Thyroid gland (tissue), 4 donors: ENCODE results near the gene CRABP2. TPM values are rescaled to one million over a fixed set of nuclear protein-coding genes. Genes with fewer than 3 reads are reported as not detected.

Source experiments
- DNase-seq, 2 donors: peaks; one replicate each; pipeline ENCODE4 v3.0.0-alpha.2; 2019
- H3K27ac ChIP-seq, 3 donors: fragments of 200-600 bp; sonication (generic); 1 replicate in 2 of 3; 2 replicates in 1 of 3; pipeline ENCODE4 v1.5.1; 2016 to 2019; ENCODE audit warnings: mild to moderate bottlenecking in 1 of 3, moderate library complexity in 1 of 3
- H3K27me3 ChIP-seq: fragments of 200-600 bp; sonication (generic); one replicate; pipeline ENCODE4 v1.5.1; 2019
- H3K36me3 ChIP-seq, 2 donors: fragments of 200-600 bp; sonication (generic); one replicate each; pipeline ENCODE4 v1.5.1; 2016 to 2019
- H3K4me1 ChIP-seq, 2 donors: fragments of 200-600 bp; sonication (generic); one replicate each; pipeline ENCODE4 v1.5.1; 2017 to 2019
- H3K4me3 ChIP-seq, 3 donors: fragments of 200-600 bp; sonication (generic); replicated peaks in 1 of 3; 1 replicate in 2 of 3; 2 replicates in 1 of 3; pipeline ENCODE4 v1.5.1; 2016; ENCODE audit warnings: mild to moderate bottlenecking in 1 of 3
- H3K9me3 ChIP-seq: fragments of 200-600 bp; sonication (generic); one replicate; pipeline ENCODE4 v1.5.1; 2017
- POLR2A ChIP-seq, 2 donors: fragments of 450-650 bp; IDR thresholded peaks; one replicate each; pipeline ENCODE4 v1.6.1; 2017; ENCODE audit warnings: antibody characterized with exemption in 2 of 2, mild to moderate bottlenecking in 2 of 2, moderate library complexity in 1 of 2
- WGBS, 2 donors: methylation state at CpG; one replicate each; pipeline ENCODE4 v1.1.5; 2017; 5-methylcytosine and 5-hydroxymethylcytosine counted together
- intact Hi-C: fragments of 100-400 bp; cut with DNase I; formaldehyde crosslinking; loops from one replicate; pipeline ENCODE4 v1.15.1; 2023
- total RNA-seq, 4 donors: library from RNA; depleted of rRNA; stranded (reverse); fragments of >200 nt; gene quantifications; one replicate each; pipeline ENCODE4 v1.2.3, GENCODE V29; 2016
- TF ChIP-seq, protein P1 (sequence below), 6 experiments: fragments of 200-600 bp in 3 of 6; fragments of 450-650 bp in 3 of 6; sonication (generic) in 3 of 6; IDR thresholded peaks; one replicate each; pipeline ENCODE4 v1.5.1; 2016 to 2019; ENCODE audit warnings: antibody characterized with exemption in 6 of 6, mild to moderate bottlenecking in 2 of 6, inconsistent platforms in 1 of 6, moderate library complexity in 1 of 6

The CRABP2 gene
- total RNA-seq, 4 donors from 2014 or later, result 3.0 to 15.3 (median 4.5) TPM; not detected in 1

DNA sequence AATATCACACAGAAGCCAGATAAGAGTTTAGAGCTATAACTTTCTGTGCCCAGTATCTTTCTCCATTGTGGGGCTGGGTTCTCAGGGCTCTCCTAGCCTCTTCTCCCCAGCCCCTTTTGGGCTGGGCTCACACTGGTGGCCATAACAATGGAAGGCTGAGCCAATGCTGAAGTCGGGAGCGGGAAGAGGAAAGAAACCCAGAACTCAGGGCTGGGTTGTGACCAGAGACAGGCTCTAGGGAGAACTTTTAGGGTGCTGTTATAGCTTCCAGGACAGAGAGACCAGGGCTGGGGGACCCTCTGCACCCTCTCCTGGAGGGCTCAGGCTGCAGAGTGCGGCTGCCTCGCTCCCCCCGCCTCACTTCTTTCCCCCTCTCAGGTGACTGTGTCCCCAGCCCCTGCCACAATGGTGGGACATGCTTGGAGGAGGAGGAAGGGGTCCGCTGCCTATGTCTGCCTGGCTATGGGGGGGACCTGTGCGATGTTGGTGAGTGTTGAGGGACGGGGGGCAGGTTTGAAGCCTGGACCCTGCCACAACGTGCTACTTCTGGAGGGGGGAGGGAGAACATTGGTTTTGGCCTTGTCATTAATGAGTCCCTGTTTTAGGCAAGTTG, 49.4 kb downstream of the CRABP2 start:
- no peaks in the 10 kb centered on the region for H3K36me3 ChIP-seq
- H3K9me3 ChIP-seq, result no peaks in the 10 kb centered on the region
- H3K27me3 ChIP-seq, result no peaks in the 10 kb centered on the region
- 53 to 59% methylated on average over 9 of the region's 9 CpGs for WGBS, 2 donors
- H3K4me3 ChIP-seq, result no peak overlapping the region
- H3K4me1 ChIP-seq, result peaks cover 15 to 34% of the 10 kb centered on the region in 2 donors
- intact Hi-C loops, result loop anchor here (5.0 kb wide), 1 partner anchor 74 kb away; no protein-coding TSS in a partner anchor
- no peak for TF ChIP-seq POLR2A (IDR thresholded peaks at IDR 0.05)
- TF ChIP-seq, protein P1, sequence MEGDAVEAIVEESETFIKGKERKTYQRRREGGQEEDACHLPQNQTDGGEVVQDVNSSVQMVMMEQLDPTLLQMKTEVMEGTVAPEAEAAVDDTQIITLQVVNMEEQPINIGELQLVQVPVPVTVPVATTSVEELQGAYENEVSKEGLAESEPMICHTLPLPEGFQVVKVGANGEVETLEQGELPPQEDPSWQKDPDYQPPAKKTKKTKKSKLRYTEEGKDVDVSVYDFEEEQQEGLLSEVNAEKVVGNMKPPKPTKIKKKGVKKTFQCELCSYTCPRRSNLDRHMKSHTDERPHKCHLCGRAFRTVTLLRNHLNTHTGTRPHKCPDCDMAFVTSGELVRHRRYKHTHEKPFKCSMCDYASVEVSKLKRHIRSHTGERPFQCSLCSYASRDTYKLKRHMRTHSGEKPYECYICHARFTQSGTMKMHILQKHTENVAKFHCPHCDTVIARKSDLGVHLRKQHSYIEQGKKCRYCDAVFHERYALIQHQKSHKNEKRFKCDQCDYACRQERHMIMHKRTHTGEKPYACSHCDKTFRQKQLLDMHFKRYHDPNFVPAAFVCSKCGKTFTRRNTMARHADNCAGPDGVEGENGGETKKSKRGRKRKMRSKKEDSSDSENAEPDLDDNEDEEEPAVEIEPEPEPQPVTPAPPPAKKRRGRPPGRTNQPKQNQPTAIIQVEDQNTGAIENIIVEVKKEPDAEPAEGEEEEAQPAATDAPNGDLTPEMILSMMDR (IDR thresholded peaks at IDR 0.05), result no peak
- no peak overlapping the region for H3K27ac ChIP-seq
- no peak for DNase-seq

DNA sequence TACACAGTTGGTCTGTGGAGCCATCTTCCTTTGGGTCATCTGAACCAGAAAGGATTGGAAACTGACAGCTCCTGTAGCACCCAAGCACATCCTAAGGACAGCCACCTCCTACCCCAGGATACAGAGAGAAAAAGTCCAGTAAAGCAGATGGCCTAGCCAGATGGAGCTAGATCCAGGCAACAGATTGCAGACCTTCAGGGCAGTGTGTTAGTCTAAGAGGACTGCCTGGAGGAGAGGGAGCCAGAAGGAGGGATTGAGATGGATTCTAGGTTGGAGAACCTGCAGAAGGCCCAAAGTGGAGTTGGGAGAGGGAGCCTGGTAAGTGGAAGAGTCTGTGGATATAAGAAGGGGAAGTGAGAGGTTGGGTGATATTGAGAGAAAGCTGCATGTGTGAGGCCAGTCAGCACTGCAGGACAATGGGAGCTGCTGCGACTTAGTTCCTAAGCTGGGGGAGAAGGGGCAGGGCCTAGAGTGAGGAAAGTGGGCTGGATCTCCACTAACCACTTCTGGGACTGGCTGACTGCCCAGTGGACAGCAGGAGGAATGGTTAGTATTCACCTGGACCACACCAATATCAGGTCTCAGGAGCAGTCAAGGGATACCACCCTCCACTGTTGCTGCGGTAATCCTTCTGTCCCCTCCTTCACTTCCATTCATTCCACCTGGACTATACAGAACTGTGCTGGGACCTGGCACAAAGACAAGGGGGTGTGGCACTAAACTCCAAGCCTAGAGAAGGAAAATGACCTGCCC, 50.1 kb downstream of the CRABP2 start:
- H3K36me3 ChIP-seq, result no peaks in the 10 kb centered on the region
- intact Hi-C loops, result loop anchor here (5.0 kb wide), 1 partner anchor 73 kb away; no protein-coding TSS in a partner anchor
- H3K9me3 ChIP-seq, result no peaks in the 10 kb centered on the region
- H3K27ac ChIP-seq, result no peak overlapping the region
- peak in 1 of 2 donors; percentile 35 for DNase-seq
- H3K4me3 ChIP-seq, result no peak overlapping the region
- no peaks in the 10 kb centered on the region for H3K27me3 ChIP-seq
- TF ChIP-seq, protein P1 (IDR thresholded peaks at IDR 0.05), result no peak
- WGBS, 2 donors, result 36 to 47% methylated on average over 2 of the region's 2 CpGs
- H3K4me1 ChIP-seq, result peaks cover 15 to 28% of the 10 kb centered on the region in 2 donors

DNA sequence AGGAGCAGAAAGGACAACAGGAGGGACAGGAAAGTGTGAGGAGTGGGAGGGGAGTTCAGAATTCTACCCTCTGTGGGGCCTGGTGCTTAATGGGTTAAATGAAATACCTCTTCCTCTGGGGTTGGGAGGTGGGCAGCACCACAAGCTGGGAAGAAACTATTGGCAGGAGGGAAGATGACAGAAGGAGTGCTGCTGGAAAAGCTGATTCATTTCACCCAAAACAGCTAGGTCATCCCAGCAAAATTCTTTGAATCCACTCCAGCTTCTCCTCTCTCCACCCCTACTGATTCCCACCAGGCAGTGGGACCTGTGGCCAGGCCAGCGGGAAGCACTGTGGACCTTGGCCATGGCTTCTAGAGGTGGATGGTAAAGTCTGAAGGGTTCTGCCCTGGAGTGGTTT, 50.7 kb downstream of the CRABP2 start:
- no peak for TF ChIP-seq POLR2A (IDR thresholded peaks at IDR 0.05)
- TF ChIP-seq, protein P1 (IDR thresholded peaks at IDR 0.05), result no peak
- 45 to 55% methylated on average over 1 of the region's 1 CpG for WGBS, 2 donors
- Histone ChIP-seq H3K4me3 (no peak overlapping the region), H3K9me3 (no peaks in the 10 kb centered on the region), H3K4me1 (peaks cover 12 to 21% of the 10 kb centered on the region in 2 donors), H3K36me3 (no peaks in the 10 kb centered on the region), H3K27ac (no peak overlapping the region), H3K27me3 (no peaks in the 10 kb centered on the region)
- DNase-seq, result no peak
- intact Hi-C loops, result loop anchor here (5.0 kb wide), 1 partner anchor 72 kb away; no protein-coding TSS in a partner anchor

GRCh38 chr1:156652992-156653355, 52.4 kb downstream of the CRABP2 start:
- Histone ChIP-seq H3K9me3 (no peaks in the 10 kb centered on the region), H3K36me3 (no peaks in the 10 kb centered on the region), H3K27ac (no peak overlapping the region), H3K4me3 (no peak overlapping the region), H3K27me3 (no peaks in the 10 kb centered on the region), H3K4me1 (peaks cover 8 to 16% of the 10 kb centered on the region in 2 donors)
- intact Hi-C loops, result no loop called here
- no peak for DNase-seq
- TF ChIP-seq POLR2A (IDR thresholded peaks at IDR 0.05), result no peak
- TF ChIP-seq, protein P1 (IDR thresholded peaks at IDR 0.05), result no peak
- WGBS, 2 donors, result 78% methylated on average over 9 of the region's 9 CpGs
